Testis (tissue), 2 donors: ENCODE measurements around the gene TGM2.

ENCODE experiments used
- POLR2A ChIP-seq: fragments of 450-650 bp; IDR thresholded peaks from one replicate; pipeline ENCODE4 v1.6.1; 2017; ENCODE audit warnings: antibody characterized with exemption, mild to moderate bottlenecking, moderate library complexity
- TF ChIP-seq, protein P1 (sequence below), 3 experiments: fragments of 450-650 bp in 2 of 3; fragments of 200-600 bp in 1 of 3; sonication (generic) in 1 of 3; IDR thresholded peaks; one replicate each; pipeline ENCODE4 v1.5.1; 2016 to 2019; ENCODE audit warnings: antibody characterized with exemption in 3 of 3, mild to moderate bottlenecking in 2 of 3, moderate library complexity in 1 of 3

- TF ChIP-seq, protein P1, sequence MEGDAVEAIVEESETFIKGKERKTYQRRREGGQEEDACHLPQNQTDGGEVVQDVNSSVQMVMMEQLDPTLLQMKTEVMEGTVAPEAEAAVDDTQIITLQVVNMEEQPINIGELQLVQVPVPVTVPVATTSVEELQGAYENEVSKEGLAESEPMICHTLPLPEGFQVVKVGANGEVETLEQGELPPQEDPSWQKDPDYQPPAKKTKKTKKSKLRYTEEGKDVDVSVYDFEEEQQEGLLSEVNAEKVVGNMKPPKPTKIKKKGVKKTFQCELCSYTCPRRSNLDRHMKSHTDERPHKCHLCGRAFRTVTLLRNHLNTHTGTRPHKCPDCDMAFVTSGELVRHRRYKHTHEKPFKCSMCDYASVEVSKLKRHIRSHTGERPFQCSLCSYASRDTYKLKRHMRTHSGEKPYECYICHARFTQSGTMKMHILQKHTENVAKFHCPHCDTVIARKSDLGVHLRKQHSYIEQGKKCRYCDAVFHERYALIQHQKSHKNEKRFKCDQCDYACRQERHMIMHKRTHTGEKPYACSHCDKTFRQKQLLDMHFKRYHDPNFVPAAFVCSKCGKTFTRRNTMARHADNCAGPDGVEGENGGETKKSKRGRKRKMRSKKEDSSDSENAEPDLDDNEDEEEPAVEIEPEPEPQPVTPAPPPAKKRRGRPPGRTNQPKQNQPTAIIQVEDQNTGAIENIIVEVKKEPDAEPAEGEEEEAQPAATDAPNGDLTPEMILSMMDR (IDR thresholded peaks at IDR 0.05): peak in 1 of 3 experiments; percentile 4
- no peak for TF ChIP-seq POLR2A
Measured at GRCh38 chr20:38172408-38172807, 7.3 kb upstream of the TGM2 start.
